SHP77 (cell line): ENCODE results near the gene KCTD13.
"Not testable (repeated sequence)": the region's sequence is repeated elsewhere in the genome, so short reads cannot be mapped to it uniquely, and the experiment has no call there.

Source experiments
- DNase-seq, 2 experiments: peaks; one replicate each; lab custom pipeline; 2025; lab: John Stamatoyannopoulos, UW

The KCTD13 gene

GRCh38 chr16:29877266-29877961 is 48.6 kb downstream of the KCTD13 start:
- no peak for DNase-seq

DNA sequence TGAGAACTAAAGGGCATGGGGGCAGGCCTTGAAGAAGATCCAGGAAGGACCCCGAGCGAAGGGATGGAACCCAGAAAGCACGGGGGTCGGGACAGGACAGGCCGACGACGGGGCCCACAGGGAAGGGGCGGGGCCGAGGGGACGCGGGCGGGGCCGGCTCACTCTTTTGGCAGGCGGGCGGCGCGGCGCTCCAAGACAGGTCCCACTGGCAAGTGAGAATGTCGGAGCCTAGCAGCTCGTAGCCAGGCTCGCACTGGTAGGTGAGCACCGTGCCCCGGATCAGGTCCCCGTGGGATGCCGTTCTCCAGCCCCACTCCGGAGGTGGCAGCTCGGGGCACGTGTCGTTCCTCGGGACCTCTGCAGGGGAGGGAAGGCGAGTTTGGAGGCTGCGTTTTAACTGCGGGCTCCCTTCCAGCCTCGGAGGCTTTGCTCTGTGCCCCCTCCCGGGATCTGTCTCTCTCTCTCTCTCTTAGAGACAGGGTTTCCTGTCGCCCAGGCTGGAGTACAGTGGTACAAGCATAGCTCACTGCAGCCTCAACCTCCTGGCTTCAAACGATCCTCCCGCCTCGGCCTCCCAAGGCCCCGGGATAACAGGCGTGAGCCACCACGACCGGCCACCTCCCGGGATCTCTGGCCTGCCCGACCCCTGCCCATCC is 49.3 kb downstream of the KCTD13 start:
- DNase-seq = no peak

DNA sequence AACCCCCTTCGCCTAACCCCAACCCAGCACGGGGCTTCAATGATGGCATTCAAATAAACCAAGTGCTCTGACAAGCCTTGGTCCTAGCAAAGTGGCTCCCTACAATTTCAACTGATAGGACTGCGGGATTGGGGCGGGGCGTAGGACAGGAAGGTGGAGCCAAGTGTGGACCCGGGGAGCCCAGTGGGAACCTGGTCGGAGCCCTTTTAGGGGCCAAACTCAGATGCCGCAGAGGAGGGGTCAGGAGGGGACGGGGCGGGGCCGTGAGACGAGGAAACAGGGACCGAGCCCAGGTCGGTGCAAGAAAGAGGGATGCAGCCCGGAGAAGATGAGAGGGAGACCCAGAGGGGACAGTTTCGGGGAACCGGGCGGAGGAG is 49.8 kb downstream of the KCTD13 start:
- DNase-seq = no peak

DNA sequence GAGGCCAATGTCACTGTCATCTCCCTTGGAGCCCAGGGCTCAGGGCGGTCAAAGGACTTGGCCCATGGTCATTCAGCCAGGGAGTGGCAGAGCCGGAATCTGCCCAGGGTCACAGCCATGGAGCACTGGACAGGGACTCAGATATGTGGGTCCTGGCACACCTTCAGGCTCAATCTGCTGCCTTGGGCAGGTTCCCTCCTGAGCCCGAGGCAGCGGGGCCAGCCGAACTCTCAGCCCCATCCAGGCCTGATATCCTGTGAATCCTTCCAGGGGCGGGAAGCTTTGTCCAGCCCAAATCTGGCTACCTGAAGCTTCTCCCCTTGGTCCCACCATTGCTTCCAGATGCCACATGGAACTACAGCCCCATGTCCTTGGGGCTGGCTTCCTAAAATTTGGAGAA is 50.8 kb downstream of the KCTD13 start:
- no peak for DNase-seq

DNA sequence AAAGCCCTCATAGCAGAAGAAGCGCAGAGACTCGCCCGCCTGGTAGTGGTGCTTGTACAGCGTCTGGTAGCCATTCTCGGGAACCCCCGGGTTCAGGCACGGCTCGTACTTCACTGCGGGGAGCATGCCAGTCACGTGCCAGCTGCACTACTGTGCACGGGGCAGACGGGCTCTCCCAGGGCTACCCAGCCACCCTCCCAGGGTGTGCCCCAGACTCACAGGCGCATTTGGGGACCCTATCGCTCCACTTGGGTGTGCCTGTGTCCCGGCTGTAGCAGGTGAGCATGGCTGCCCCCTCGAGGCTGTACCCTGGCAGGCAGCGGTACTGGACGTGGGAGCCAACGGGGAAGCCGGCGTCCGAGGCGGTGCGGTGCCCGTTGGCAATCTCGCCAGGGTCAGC is 52.7 kb downstream of the KCTD13 start:
- no peak for DNase-seq

GRCh38 chr16:29871822-29872546 is 54.0 kb downstream of the KCTD13 start:
- no peak for DNase-seq

DNA sequence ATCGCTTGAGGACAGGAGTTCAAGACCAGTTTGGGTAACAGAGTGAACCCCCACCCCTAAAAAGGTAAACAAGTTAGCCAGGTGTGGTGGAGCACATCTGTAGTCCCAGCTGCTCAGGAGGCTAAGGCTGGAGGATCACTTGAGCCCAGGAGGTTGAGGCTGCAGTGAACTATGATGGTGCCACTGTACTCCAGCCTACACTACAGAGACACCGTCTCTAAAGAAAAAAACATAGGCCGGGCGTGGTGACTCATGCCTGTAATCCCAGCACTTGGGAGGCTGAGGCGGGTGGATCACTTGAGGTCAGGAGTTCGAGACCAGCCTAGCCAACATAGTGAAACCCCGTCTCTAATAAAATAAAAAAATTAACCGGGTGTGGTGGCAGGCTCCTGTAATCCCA is 57.0 kb downstream of the KCTD13 start:
- not testable (repeated sequence) for DNase-seq

GRCh38 chr16:29868396-29869009 is 57.5 kb downstream of the KCTD13 start:
- no peak for DNase-seq

DNA sequence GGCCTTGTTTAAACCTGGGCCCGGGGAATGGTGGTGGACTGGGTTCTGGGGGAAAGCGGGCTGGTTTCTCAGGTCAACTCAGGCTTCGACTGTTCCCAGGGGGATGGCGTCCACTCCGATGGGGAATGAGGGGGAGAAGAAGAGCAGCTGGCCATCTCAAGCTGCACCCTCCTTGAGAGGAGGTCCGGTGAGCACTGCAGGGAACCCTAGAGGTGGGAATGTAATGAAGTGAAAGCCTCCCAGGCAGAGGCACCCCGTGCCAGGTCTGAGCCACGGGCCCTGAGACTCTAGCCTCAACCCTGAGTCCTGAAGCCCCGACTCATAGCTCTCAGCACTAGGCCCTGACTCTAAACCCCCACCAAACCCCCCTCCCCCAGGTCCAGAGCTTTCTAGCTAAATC is 61.8 kb downstream of the KCTD13 start:
- DNase-seq = no peak

DNA sequence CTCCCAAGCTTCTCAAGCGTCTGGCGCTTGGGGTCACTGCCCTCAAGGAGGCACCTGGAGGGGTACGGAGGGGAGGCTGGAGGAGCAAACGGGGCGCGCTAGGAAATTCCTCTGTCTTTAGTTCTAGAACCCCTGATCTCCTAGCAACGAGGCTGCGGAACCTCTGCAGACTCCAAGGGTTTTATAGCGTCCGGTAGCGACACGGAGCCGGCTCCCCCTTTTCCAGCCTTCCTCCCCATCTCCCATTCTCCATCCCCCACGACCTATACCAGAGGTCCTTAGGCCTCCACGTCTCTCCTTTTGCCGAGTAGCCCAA is 62.4 kb downstream of the KCTD13 start:
- no peak for DNase-seq

- peak; percentile 97 to 98 for DNase-seq
Measured at GRCh38 chr16:29862884-29863668, 63.0 kb downstream of the KCTD13 start, which contains the start of gene CDIPT. Gene CDIPT, minus strand, starts transcription at chr16:29863226. Its CDS starts 369 bp downstream, at chr16:29862857.

DNA sequence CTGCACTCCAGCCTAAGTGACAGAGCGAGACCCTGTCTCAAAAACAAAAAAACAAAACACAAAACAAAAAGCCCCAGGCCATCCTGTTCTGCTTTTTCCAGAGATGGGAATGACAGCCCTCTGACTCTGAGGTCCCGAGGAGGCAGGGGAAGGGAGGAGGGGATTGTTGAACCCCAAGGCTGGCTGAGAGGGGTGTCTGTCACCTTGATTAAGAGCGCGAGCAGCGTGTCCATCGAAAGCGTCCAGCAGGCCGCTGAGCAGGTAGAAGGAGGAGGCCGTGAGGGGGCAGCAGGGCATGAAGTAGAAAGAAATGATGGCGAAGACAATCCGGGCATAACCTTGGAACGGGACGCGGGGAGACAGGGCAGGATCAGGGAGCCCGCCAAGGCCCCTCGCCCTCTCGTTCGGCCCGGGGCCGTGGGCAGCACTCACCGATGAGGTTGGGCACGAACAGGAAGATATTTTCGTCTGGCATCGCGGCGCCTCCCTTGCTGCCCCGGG is 63.6 kb downstream of the KCTD13 start:
- DNase-seq = no peak

- no peak for DNase-seq
Measured at GRCh38 chr16:29860218-29860617, 65.8 kb downstream of the KCTD13 start.

DNA sequence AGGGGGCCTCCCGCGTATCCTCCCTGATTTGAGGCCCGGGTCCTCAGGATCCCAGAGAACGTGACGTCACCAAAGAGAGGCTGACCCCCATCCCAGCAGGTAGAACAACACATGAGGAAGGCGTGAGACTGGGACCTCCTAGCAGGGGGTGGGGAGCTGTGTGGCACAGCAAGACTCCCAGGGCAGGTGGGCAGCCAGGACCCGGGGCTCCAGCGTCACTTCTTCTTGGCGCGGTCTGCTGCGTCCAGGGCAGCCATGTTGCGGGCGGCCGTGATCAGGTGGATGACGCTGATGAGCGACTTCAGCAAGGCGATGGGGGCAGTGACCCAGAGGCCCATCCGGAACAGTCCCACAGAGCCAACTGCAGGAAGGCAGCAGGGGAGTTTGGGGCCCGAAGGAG is 67.1 kb downstream of the KCTD13 start:
- no peak for DNase-seq

- no peak for DNase-seq
Measured at GRCh38 chr16:29858149-29858849, 67.7 kb downstream of the KCTD13 start.

- no peak for DNase-seq
Measured at GRCh38 chr16:29857133-29857760, 68.8 kb downstream of the KCTD13 start.
